ENCODE data around the gene TSPAN6.

DNA sequence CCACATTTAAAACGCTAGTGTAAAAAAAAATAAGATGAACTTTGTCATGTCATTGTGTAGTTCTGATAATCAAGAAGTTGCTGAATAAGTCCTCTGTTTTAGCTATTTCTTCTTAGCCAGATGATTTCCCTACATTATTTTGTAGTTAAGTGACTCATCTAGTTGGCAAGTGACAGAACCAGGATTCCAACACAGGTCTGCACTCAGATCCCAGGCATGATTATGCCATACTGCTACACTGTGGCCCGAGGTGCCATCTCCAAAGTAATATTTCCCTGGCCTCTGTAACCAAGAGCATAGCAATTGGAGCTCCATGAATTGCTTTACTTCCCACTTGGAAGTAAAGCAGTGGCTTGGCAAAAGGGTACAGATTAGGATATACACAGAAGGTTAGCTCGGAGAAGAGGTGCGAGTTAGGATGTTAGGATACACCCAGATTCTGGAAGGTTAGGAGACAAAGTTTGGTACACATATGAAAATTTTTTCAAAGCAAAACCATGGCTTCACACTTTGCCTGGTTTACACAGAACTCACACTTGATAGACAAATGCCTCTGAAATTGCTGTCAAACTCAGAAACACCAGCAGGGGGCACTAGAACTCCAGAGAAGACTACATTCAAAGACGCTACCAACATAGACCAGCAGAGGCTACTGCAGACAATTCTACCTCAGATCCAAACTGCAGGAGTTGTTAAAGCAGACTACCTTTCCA is 48.8 kb upstream of the TSPAN6 start:
- TF ChIP-seq CTCF (IDR thresholded peaks at IDR 0.05) = peak; percentile 74 to 93 (median 84)
- no peak for TF ChIP-seq POLR2A (IDR thresholded peaks at IDR 0.05)
